ENCODE measurements around the gene HS2ST1. TPM values are rescaled to one million over a fixed set of nuclear protein-coding genes. Genes with fewer than 3 reads are reported as not detected.
"Not testable (repeated sequence)": the region's sequence is repeated elsewhere in the genome, so short reads cannot be mapped to it uniquely, and the experiment has no call there.

HS2ST1 gene
- total RNA-seq, 1 donor from 2014 or later: 8.7 TPM

DNA sequence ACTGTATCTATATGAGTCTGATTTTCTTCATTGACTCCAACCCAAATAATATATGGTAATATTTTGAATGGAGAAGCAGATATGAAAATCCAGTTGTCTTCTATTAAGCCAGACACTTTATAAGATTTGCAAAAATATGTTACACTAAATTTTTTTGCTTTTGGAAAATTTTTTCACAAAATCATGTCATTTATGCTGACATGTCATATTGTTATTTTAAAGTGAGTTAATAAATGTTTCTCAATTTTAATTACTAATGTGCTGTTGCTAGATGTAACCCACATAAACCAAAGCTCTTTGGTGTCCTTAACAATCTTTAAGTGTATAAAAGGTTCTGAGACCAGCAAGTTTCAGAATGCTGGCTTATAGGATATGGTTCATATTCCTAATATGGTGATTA lies 142.5 kb downstream of the HS2ST1 start:
- DNase-seq (ENCODE audit: low read depth): no peak
- H3K4me3 ChIP-seq (ENCODE audit: low read depth, low read length): no peak overlapping the region
- TF ChIP-seq, protein P1, sequence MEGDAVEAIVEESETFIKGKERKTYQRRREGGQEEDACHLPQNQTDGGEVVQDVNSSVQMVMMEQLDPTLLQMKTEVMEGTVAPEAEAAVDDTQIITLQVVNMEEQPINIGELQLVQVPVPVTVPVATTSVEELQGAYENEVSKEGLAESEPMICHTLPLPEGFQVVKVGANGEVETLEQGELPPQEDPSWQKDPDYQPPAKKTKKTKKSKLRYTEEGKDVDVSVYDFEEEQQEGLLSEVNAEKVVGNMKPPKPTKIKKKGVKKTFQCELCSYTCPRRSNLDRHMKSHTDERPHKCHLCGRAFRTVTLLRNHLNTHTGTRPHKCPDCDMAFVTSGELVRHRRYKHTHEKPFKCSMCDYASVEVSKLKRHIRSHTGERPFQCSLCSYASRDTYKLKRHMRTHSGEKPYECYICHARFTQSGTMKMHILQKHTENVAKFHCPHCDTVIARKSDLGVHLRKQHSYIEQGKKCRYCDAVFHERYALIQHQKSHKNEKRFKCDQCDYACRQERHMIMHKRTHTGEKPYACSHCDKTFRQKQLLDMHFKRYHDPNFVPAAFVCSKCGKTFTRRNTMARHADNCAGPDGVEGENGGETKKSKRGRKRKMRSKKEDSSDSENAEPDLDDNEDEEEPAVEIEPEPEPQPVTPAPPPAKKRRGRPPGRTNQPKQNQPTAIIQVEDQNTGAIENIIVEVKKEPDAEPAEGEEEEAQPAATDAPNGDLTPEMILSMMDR (conservative IDR thresholded peaks at IDR 0.05; ENCODE audit: low read depth, low read length): no peak

DNA sequence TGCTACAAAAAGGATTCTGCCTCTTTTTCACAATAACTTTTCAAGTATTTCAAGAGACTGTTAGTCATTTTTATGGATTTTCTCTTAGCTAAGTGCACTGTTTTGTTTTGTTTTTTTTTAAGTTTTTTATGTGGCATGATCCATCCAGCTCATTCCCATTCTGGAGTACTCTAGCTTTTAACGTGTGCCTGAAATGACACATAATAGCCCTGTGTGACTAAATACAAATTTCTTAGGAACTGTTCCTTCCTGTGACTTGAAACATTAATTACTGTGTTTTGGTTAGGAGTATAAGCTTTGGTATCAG lies 143.9 kb downstream of the HS2ST1 start:
- H3K4me3 ChIP-seq (ENCODE audit: low read depth, low read length): no peak overlapping the region
- TF ChIP-seq, protein P1 (conservative IDR thresholded peaks at IDR 0.05; ENCODE audit: low read depth, low read length): no peak
- DNase-seq (ENCODE audit: low read depth): no peak

DNA sequence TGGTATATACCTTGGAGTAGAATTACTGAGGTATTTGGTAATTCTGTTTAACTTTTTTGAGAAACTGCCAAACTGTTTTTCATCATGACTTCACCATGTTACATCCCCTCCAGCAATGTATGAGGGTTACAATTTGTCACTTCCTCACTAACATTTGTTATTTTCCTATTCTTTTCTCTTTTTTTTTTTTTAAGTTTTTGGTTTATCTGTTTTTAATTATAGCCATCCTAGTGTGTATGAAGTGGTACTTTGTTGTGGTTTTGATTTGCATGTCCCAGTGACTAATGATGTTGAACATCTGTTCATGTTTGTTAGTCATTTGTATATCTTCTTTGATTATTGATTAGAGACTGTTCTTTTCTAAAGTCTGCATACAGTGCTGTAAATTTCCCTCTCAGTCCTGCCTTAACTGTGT lies 147.3 kb downstream of the HS2ST1 start:
- TF ChIP-seq, protein P1 (conservative IDR thresholded peaks at IDR 0.05; ENCODE audit: low read depth, low read length): no peak
- no peak overlapping the region for H3K4me3 ChIP-seq (ENCODE audit: low read depth, low read length)
- no peak for DNase-seq (ENCODE audit: low read depth)

DNA sequence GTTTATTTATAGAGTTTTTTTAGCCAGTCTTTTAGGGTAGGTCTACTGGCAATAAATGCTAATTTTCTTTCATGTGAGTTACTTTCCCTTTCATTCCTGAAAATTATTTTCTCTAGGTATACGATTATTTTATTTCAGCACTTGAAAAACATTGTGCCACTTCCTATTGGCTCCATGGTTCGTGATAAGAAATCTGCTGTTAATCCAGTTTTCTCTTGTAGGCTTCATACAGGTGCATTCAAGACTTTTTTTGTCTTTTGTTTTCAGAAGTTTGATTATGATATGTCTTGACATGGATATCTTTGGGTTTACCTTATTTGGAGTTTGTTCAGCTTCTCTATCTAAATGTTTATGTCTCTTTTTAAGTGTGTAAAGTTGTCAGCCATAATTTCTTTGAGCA lies 148.3 kb downstream of the HS2ST1 start:
- no peak for DNase-seq (ENCODE audit: low read depth)
- TF ChIP-seq, protein P1 (conservative IDR thresholded peaks at IDR 0.05; ENCODE audit: low read depth, low read length): no peak
- H3K4me3 ChIP-seq (ENCODE audit: low read depth, low read length): no peak overlapping the region

DNA sequence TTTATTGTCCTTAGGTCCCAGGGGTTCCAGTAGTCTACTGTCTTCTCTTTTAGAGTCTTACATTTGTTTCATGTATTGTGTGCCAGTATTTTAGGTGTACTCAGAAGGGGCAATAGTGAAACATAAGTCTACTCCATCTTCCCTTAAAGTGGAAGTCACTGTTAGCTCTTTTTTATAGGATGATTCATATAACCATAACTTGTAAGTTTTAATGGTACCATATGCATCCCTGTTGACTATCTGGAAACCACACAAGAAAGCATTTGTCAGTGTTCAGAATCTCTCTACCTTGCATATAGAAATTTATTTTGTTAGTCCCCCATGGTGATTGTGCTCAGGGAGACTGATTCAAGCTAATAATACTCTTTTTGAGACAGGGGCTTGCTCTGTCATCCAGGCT lies 149.9 kb downstream of the HS2ST1 start:
- H3K4me3 ChIP-seq (ENCODE audit: low read depth, low read length): no peak overlapping the region
- DNase-seq (ENCODE audit: low read depth): no peak
- TF ChIP-seq, protein P1 (conservative IDR thresholded peaks at IDR 0.05; ENCODE audit: low read depth, low read length): no peak

DNA sequence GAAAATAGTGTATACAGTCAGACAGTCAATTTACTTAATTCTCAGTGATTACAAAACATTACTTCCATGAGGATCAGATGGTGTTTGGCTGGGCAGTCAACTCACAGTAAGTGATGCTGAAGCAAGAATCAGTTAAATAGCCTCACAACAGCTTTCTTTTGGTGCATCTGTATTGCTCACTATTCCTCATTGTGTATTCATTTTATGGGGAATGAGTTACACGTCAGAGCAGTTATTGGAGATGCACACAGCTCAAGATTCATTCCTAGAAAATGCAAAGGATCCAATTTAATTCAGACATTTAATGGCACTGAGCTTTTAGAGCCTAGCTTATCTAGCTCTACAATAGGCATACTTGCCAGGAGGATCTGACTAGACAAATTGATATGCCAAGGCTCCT lies 150.6 kb downstream of the HS2ST1 start:
- TF ChIP-seq, protein P1 (conservative IDR thresholded peaks at IDR 0.05; ENCODE audit: low read depth, low read length): no peak
- H3K4me3 ChIP-seq (ENCODE audit: low read depth, low read length): no peak overlapping the region
- DNase-seq (ENCODE audit: low read depth): no peak

DNA sequence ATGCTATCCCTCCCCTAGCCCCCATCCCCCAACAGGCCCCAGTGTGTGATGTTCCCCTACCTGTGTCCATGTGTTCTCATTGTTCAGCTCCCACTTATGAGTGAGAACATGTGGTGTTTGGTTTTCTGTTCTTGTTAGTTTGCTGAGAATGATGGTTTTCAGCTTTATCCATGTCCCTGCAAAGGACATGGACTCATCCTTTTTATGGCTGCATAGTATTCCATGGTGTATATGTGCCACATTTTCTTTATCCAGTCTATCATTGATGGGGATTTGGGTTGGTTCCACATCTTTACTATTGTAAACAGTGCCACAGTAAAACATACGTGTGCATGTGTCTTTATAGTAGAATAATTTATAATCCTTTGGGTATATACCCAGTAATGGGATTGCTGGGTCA lies 152.3 kb downstream of the HS2ST1 start:
- not testable (repeated sequence) for H3K4me3 ChIP-seq (ENCODE audit: low read depth, low read length)

DNA sequence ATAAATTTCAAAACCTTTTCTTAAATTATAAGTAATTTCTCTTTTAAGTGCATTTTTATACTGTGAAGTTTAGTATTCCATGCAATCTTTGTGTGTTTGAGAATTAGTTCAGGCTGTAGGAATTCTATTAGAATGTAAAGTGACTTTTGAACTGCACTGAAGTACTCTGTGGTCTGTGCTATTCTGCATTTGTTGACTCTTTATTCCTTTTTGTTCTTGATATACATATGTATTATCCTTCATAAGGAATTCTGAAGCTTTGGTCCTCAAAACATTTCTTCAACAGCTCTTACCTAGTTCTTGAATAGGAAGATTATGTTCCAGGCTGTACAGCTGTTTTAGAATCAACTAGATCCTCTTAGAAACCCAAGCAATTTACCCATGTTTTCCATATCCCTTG lies 158.0 kb downstream of the HS2ST1 start:
- H3K4me3 ChIP-seq (ENCODE audit: low read depth, low read length): no peak overlapping the region
- DNase-seq (ENCODE audit: low read depth): no peak
- TF ChIP-seq, protein P1 (conservative IDR thresholded peaks at IDR 0.05; ENCODE audit: low read depth, low read length): no peak

More for the DNA sequence above, 152.3 kb downstream of the HS2ST1 start:
- DNase-seq (ENCODE audit: low read depth): not testable (repeated sequence)

Measured in epithelial cell of proximal tubule (primary cell).